Measurements from ENCODE around the gene DENND1A. TPM values are rescaled to one million over a fixed set of nuclear protein-coding genes. Genes with fewer than 3 reads are reported as not detected.
A peak's percentile ranks its signal among the peaks of the same experiment; 100 is the strongest.

Gene DENND1A
- total RNA-seq, 1 donor from 2014 or later, result 48.1 TPM

- Mint-ChIP-seq H3K36me3 (no peaks in the 10 kb centered on the region), H3K4me1 (peaks cover 58% of the 10 kb centered on the region), H3K27me3 (ENCODE audit: insufficient read depth, low read depth) (peaks cover 40% of the 10 kb centered on the region), H3K9me3 (no peaks in the 10 kb centered on the region), H3K27ac (no peak overlapping the region), H3K4me3 (no peak overlapping the region)
- TF ChIP-seq EZH2phosphoT487 (IDR thresholded peaks at IDR 0.05) (no peak), EZH2 (IDR thresholded peaks at IDR 0.05) (no peak)
- peaks cover 12% of the 10 kb centered on the region for H3K27me3 ChIP-seq
- peak; percentile 54 for DNase-seq (ENCODE audit: low spot score)
- H3F3A ChIP-seq (ENCODE audit: low read depth), result peaks cover 87% of the 10 kb centered on the region
- peaks cover 40% of the 10 kb centered on the region for H3K79me2 ChIP-seq (ENCODE audit: low read depth)
- H3K27ac ChIP-seq, result peak overlapping the region; percentile 96
- H3K9ac ChIP-seq, result no peak overlapping the region
- no peaks in the 10 kb centered on the region for H3K36me3 ChIP-seq
- H3K4me2 ChIP-seq, result peak overlapping the region; percentile 80
- H3K4me3 ChIP-seq, result peak overlapping the region; percentile 37
- H3K4me1 ChIP-seq, result peaks cover 91% of the 10 kb centered on the region
- no peaks in the 10 kb centered on the region for H3K9me3 ChIP-seq (ENCODE audit: low read depth)
- H4K20me1 ChIP-seq (ENCODE audit: low read depth), result peaks cover 3% of the 10 kb centered on the region
- no peak overlapping the region for H2AFZ ChIP-seq (replicated peaks)
These were observed 65.7 kb downstream of the DENND1A start for GRCh38 chr9:123864251-123864650.

- no peak for TF ChIP-seq EZH2phosphoT487 (IDR thresholded peaks at IDR 0.05)
- no peak for TF ChIP-seq EZH2 (IDR thresholded peaks at IDR 0.05)
- TF ChIP-seq CTCF (IDR thresholded peaks at IDR 0.05), result no peak
- Histone ChIP-seq H3K9me3 (ENCODE audit: low read depth) (no peaks in the 10 kb centered on the region), H3K9ac (no peak overlapping the region), H3F3A (ENCODE audit: low read depth) (peaks cover 85% of the 10 kb centered on the region), H3K4me1 (peaks cover 97% of the 10 kb centered on the region), H3K4me2 (peak overlapping the region; percentile 80), H3K79me2 (ENCODE audit: low read depth) (peaks cover 45% of the 10 kb centered on the region), H3K27ac (peak overlapping the region; percentile 96), H3K4me3 (peak overlapping the region; percentile 37), H4K20me1 (ENCODE audit: low read depth) (peaks cover 3% of the 10 kb centered on the region), H2AFZ (replicated peaks) (no peak overlapping the region), H3K27me3 (peaks cover 22% of the 10 kb centered on the region), H3K36me3 (no peaks in the 10 kb centered on the region)
- Mint-ChIP-seq H3K9me3 (peaks cover 3% of the 10 kb centered on the region), H3K27me3 (ENCODE audit: insufficient read depth, low read depth) (peaks cover 43% of the 10 kb centered on the region), H3K4me1 (peaks cover 55% of the 10 kb centered on the region), H3K4me3 (no peak overlapping the region), H3K27ac (no peak overlapping the region), H3K36me3 (no peaks in the 10 kb centered on the region)
- DNase-seq (ENCODE audit: low spot score), result peak; percentile 51
These were observed 66.6 kb downstream of the DENND1A start for GRCh38 chr9:123863164-123863855.

GRCh38 chr9:123861756-123862120 is 68.2 kb downstream of the DENND1A start:
- DNase-seq (ENCODE audit: low spot score), result no peak
- TF ChIP-seq EZH2phosphoT487 (IDR thresholded peaks at IDR 0.05) (no peak), EZH2 (IDR thresholded peaks at IDR 0.05) (no peak), CTCF (IDR thresholded peaks at IDR 0.05) (no peak)
- peak overlapping the region; percentile 80 for H3K4me2 ChIP-seq
- no peaks in the 10 kb centered on the region for H3K9me3 ChIP-seq (ENCODE audit: low read depth)
- H3K27me3 ChIP-seq, result peaks cover 18% of the 10 kb centered on the region
- H3K36me3 ChIP-seq, result no peaks in the 10 kb centered on the region
- H3K27ac ChIP-seq, result peak overlapping the region; percentile 96
- no peak overlapping the region for H3K27ac Mint-ChIP-seq
- no peak overlapping the region for H3K9ac ChIP-seq
- H3K4me3 Mint-ChIP-seq, result no peak overlapping the region
- H3K36me3 Mint-ChIP-seq, result peaks cover 8% of the 10 kb centered on the region
- H3K27me3 Mint-ChIP-seq (ENCODE audit: insufficient read depth, low read depth), result peaks cover 46% of the 10 kb centered on the region
- peaks cover 11% of the 10 kb centered on the region for H3K9me3 Mint-ChIP-seq
- peaks cover 53% of the 10 kb centered on the region for H3K4me1 Mint-ChIP-seq
- H3K4me1 ChIP-seq, result peaks cover 84% of the 10 kb centered on the region
- H2AFZ ChIP-seq (replicated peaks), result no peak overlapping the region
- H3K4me3 ChIP-seq, result peak overlapping the region; percentile 37
- H3F3A ChIP-seq (ENCODE audit: low read depth), result peaks cover 73% of the 10 kb centered on the region
- peaks cover 3% of the 10 kb centered on the region for H4K20me1 ChIP-seq (ENCODE audit: low read depth)
- peaks cover 43% of the 10 kb centered on the region for H3K79me2 ChIP-seq (ENCODE audit: low read depth)
